Frontal cortex (tissue), 4 donors: ENCODE measurements around the gene IRAK1. TPM values are rescaled to one million over a fixed set of nuclear protein-coding genes. Genes with fewer than 3 reads are reported as not detected.

Source experiments
- DNase-seq, 2 donors: peaks; one replicate each; pipeline ENCODE4 v3.0.0; 2012; ENCODE audit warnings: low spot score in 2 of 2
- FAIRE-seq: peaks from 2 replicates; lab custom pipeline; 2012; peaks lifted over from hg19 to GRCh38; lab: Jason Lieb, UNC
- total RNA-seq: library from RNA; depleted of rRNA; stranded (reverse); fragments of >200 nt; gene quantifications from one replicate; pipeline ENCODE4 v1.2.3, GENCODE V29; 2014
- donor health status: control.
- donor health status: control.
- donor health status: control.

Gene IRAK1
- total RNA-seq, 1 donor from 2014 or later = 6.9 TPM

- FAIRE-seq (no peak), DNase-seq (no peak)
These were observed 3.7 kb upstream of the IRAK1 start for GRCh38 chrX:154023276-154024000.

DNA sequence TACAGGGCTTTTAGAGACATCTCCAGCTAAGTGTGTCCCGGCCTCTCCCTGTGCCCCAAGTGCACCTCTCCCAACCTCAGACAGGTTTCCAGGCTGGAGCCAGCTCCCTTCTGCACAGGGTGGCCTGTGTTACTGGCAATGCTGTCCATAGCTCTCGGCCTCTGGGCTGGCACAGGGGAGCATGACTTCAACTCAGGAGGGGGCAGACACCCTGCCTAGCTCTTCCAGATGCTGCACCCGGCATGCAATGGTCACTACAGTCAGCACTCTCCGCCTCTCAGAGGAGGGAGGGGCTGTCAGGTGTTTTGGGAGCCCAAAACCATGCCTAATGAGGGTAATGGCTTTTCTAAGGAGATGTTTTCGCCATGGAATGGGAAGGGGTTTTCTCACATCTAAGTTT is 2.4 kb upstream of the IRAK1 start:
- no peak for DNase-seq
- no peak for FAIRE-seq

DNA sequence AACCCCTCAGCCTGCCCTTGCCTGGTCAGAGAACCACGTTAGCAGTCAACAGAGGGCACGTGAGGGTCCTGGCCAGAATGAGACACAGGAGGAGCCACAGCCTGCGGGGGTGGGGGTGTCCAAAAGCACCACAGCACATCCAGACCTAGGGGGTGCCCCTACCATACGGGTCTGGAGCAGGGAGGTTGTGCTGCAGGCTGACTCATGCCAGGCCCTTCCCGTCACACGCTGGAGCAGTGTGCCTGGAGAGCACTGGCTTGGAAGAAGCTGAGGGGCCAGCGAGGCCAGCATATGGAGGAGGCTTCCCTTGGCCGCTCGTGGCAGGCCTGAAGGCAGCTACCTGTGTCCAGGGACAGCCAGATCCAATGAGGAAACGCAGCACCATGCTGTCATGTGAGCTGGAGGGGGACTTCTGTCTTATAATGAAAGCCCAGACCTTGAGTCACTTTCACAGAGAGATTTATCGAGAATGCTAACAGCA is 1.5 kb upstream of the IRAK1 start:
- no peak for DNase-seq
- no peak for FAIRE-seq

DNA sequence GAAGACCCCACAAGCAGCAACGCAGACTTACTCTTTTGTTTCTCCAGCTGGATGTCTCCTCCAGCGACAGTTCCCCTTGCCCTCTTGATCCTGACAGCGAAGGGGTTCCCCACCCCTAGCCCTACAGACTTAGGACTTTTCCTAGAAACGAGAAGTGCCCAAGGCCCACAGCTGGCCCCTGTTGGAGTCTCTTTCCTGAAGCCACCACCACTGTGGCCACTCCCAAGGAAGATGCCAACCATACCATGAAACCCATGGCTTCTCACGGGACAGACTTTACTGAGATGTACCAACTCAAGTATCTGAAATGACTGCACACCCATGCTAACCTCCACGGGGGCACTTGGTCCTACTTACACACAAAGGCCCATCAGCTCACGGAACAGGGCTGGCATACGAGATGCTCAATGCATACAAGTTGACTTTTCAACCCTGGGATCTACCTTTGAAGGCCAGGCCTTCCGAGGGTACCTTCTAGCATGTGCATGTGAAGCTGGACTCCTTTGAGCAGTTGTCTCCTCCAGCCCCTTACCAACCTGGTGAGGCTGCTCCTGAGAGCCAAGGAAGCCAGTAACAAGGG is 924 bp upstream of the IRAK1 start:
- FAIRE-seq (no peak), DNase-seq (no peak)

DNA sequence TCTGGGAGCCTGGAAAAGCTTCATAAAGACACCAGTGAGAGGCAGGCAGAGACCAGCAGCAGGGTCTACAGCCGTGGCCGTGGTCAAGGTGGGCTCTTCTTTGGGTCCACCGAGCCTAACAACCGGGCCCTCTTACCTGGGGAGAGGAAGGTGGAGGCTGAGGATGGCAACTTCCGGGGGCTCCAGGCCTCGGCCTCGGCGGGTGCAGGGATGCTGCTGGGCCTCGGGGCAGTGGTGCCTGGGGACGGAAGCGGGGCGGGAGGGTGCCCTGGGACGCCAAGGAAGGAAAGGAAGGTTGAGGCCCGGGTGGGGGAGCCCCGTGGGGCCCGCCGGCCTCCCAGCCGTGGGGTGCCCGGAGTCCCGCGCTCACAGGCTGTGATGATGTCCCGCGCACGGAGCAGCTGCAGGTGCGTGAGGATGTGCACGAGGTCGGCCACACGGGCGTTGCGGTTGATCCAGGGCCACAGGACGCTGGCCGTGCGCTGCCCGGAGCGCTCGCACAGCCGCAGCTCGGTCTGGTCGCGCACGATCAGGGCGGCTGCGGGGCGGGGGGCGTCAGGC is 561 bp downstream of the IRAK1 start:
- FAIRE-seq (no peak), DNase-seq (no peak)

- DNase-seq = no peak
- no peak for FAIRE-seq
These were observed 1.1 kb downstream of the IRAK1 start for GRCh38 chrX:154018518-154019060.

GRCh38 chrX:154017766-154018517 is 1.8 kb downstream of the IRAK1 start:
- DNase-seq (no peak), FAIRE-seq (no peak)

DNA sequence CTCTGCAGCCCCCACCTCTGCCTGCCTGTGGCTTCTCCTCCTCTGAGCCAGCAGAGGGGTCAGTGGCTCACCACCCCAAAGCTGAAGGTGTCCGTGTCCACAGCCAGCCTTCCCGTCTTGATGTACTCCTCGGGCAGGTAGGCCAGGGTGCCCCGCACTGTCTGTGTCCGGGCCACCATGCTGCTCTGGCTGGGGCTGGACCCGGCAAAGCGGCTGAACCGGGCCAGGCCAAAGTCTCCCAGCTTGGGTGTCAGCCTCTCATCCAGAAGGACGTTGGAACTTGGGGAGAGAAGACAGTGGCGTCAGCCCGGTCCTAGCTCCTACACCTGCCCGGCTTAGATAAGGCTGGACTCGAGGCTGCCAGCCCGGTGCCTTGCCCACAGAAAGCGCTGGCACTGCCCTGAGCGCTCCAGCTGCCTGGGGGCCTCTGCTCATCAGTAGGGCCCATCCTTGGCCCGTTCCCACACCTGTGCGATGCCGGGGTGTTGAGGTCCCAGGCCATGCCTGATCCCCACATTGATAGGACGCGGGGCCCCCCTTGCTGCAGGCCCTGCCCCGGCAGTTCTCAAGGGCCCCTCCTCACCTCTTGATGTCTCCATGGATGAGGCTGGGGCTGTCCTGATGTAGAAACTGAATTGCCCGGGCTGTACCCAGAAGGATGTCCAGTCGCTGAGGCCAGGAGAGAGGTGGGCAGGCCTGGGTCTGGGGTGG is 3.2 kb downstream of the IRAK1 start:
- DNase-seq (no peak), FAIRE-seq (no peak)

GRCh38 chrX:154015581-154016264 is 4.0 kb downstream of the IRAK1 start:
- FAIRE-seq = no peak
- DNase-seq = no peak

GRCh38 chrX:154014429-154015380 is 5.0 kb downstream of the IRAK1 start:
- no peak for FAIRE-seq
- no peak for DNase-seq

GRCh38 chrX:154013614-154014360 is 5.9 kb downstream of the IRAK1 start:
- FAIRE-seq = no peak
- peak; percentile 61 to 66 for DNase-seq

GRCh38 chrX:154013001-154013421 is 6.7 kb downstream of the IRAK1 start:
- DNase-seq (no peak), FAIRE-seq (no peak)

GRCh38 chrX:154012336-154012991 is 7.2 kb downstream of the IRAK1 start:
- DNase-seq (no peak), FAIRE-seq (no peak)

DNA sequence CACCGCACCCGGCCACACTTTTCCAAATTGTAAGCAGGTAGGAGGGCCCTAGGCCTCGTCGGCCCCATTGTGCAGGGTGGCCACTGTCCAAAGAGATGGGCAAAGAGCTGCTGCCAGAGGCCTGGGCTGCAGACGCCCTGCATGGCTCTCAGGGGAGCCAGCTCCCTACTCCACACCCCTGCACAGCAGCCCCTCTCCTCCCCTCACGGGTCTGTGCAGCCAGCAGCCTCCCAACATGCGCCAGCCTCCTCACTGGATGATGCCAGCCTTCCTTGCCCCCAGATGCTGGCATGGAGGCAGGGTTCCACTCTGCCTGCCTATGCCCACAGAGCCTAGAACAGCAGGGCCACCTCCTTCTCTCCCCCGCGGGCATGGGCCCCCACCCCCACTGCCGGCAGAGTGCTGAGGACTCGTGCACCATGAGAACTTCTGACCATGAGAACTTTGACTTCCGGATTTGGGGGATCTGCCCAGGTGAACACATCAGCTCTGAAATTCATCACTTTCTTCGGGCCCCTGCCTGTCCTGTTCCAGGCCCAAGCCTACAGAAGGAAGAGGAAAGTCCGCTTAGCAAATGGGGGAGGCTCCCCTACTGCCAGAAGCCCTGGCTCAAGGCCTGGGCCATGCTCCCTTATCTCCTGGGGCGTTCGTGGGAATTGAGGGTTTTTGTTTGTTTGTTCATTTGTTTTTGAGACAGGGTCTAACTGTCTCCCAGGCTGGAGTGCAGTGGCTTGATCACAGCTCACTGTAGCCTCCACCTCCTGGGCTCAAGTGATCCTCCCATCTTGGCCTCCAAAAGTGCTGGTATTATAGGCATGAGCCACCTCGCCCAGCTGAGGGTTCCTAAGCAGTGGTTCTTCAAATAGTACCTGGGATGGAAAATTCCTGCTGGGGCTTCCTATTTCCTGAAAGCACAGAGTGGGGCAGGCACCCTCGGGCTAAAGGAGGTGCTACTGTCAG is 8.0 kb downstream of the IRAK1 start:
- no peak for FAIRE-seq
- no peak for DNase-seq

DNA sequence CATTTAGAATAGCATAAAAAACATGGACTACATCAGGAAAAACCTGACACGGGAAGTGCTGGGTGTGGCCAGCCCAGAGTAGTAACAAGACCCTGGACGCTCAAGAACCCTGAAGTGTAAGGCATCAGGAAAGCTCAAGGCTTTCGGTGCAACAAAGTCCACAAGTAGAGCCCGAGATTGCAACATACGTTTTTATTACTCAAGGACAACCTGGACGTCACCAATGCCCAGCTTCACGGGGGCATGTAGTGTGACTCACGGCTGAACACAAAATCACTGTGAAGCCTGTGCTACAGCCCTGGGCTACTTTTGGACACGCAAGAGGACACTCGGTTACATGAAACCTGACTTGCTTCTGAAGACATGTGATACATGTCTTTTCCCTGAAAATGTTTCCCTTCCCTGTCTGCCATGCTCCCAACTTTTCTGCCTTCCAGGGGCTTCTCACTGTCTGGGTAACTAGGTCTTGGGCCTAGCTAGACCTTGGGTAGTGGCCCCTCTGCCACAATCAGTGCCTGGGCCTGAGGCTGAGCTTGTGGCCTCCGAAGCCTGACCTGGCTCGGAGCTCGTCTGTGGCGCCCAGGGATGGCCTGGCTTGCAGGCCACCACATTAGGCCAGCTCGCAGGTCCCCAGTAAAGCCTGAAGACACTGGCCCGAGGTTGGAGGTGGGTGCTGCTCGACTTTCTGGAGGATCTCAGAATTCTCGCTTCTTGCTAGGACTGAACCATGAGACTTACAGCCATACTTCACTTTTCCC is 9.2 kb downstream of the IRAK1 start:
- no peak for FAIRE-seq
- no peak for DNase-seq
